Astrocyte (in vitro differentiated cells and primary cell): ENCODE measurements around the gene CCDC175. TPM values are rescaled to one million over a fixed set of nuclear protein-coding genes. Genes with fewer than 3 reads are reported as not detected.

Experiments used
- DNase-seq: peaks from one replicate; pipeline ENCODE4 v3.0.0-alpha.2; 2010; ENCODE audit warnings: low read depth
- FAIRE-seq: peaks from 2 replicates; lab custom pipeline; 2011; peaks lifted over from hg19 to GRCh38; lab: Jason Lieb, UNC
- H2AFZ ChIP-seq: 2 replicates; pipeline ENCODE4 v1.6.0; 2012; ENCODE audit warnings: low read depth, low read length, inconsistent platforms
- H3K27ac ChIP-seq: 2 replicates; pipeline ENCODE4 v1.5.1; 2011; ENCODE audit warnings: low read depth, low read length, inconsistent platforms
- H3K27me3 ChIP-seq: 2 replicates; pipeline ENCODE4 v1.6.0; 2011; ENCODE audit warnings: low read length, inconsistent platforms; ENCODE audit not compliant: insufficient read depth
- H3K36me3 ChIP-seq: 2 replicates; pipeline ENCODE4 v1.5.1; 2011; ENCODE audit warnings: low read length, inconsistent platforms; ENCODE audit not compliant: insufficient read depth
- H3K4me1 ChIP-seq: 2 replicates; pipeline ENCODE4 v1.5.1; 2011; ENCODE audit warnings: low read length, inconsistent platforms; ENCODE audit not compliant: insufficient read depth
- H3K4me2 ChIP-seq: 2 replicates; pipeline ENCODE4 v1.6.0; 2012; ENCODE audit warnings: low read length, inconsistent platforms
- H3K4me3 ChIP-seq: 2 replicates; pipeline ENCODE4 v1.5.1; 2011; ENCODE audit warnings: low read depth, mild to moderate bottlenecking, low read length, inconsistent platforms; ENCODE audit not compliant: insufficient read depth
- H3K79me2 ChIP-seq: 2 replicates; pipeline ENCODE4 v1.6.0; 2012; ENCODE audit warnings: mild to moderate bottlenecking, low read length, inconsistent platforms; ENCODE audit not compliant: insufficient read depth
- H3K9ac ChIP-seq: 2 replicates; pipeline ENCODE4 v1.6.0; 2012; ENCODE audit warnings: mild to moderate bottlenecking, low read length, inconsistent platforms
- H3K9me3 ChIP-seq: 2 replicates; pipeline ENCODE4 v1.5.1; 2012; ENCODE audit warnings: low read depth, mild to moderate bottlenecking, low read length, inconsistent platforms; ENCODE audit not compliant: insufficient read depth
- H4K20me1 ChIP-seq: 2 replicates; pipeline ENCODE4 v1.6.0; 2012; ENCODE audit warnings: low read length, inconsistent platforms; ENCODE audit not compliant: insufficient read depth
- H3K27ac Mint-ChIP-seq: one replicate; pipeline ENCODE4 v1.8.0; 2021; ENCODE audit warnings: mild to moderate bottlenecking, mixed read lengths; ENCODE audit not compliant: unreplicated experiment
- H3K27me3 Mint-ChIP-seq: one replicate; pipeline ENCODE4 v1.8.0; 2021; ENCODE audit warnings: low read depth, mixed read lengths; ENCODE audit not compliant: unreplicated experiment
- H3K36me3 Mint-ChIP-seq: one replicate; pipeline ENCODE4 v1.8.0; 2021; ENCODE audit warnings: low read depth, mixed read lengths; ENCODE audit not compliant: unreplicated experiment
- H3K4me1 Mint-ChIP-seq: one replicate; pipeline ENCODE4 v1.8.0; 2021; ENCODE audit warnings: low read depth, mixed read lengths; ENCODE audit not compliant: unreplicated experiment
- H3K4me3 Mint-ChIP-seq: one replicate; pipeline ENCODE4 v1.8.0; 2021; ENCODE audit warnings: mild to moderate bottlenecking, moderate library complexity, mixed read lengths; ENCODE audit not compliant: unreplicated experiment
- H3K9me3 Mint-ChIP-seq: one replicate; pipeline ENCODE4 v1.8.0; 2021; ENCODE audit warnings: mild to moderate bottlenecking, mixed read lengths; ENCODE audit not compliant: unreplicated experiment
- EZH2 ChIP-seq: IDR thresholded peaks from 2 replicates; pipeline ENCODE4 v1.6.1; 2012; ENCODE audit warnings: mild to moderate bottlenecking, low read length, inconsistent platforms; ENCODE audit not compliant: insufficient read depth
- total RNA-seq: library from RNA; stranded (reverse); gene quantifications from 2 replicates; pipeline ENCODE4 v1.2.1, GENCODE V29; 2021
- TF ChIP-seq, protein P1 (sequence below): IDR thresholded peaks from 2 replicates; pipeline ENCODE4 v1.5.1; 2011; ENCODE audit warnings: low read depth, mild to moderate bottlenecking, inconsistent platforms, low read length, moderate library complexity; ENCODE audit not compliant: insufficient read depth

Gene CCDC175
- total RNA-seq, 1 donor from 2014 or later, result not detected

DNA sequence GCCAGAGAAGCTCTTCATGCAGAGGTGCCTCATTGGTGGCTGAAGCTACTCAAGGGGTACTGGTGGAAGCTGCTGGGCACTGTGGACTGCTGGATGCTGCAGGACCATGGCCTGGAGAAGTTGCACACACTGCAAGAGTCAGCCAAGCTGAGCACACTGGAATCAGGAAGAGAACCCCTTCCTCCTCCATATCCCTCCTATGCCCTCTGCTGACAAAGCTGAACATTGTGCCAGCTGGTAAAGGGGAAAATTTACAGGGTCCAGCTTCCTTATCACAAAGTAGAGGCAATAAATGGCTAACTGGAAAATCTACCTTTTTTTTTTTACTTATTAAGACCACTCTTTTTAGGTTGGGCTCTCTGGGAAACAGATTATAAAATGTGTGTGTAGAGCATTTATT, 6.5 kb downstream of the CCDC175 start:
- no peaks in the 10 kb centered on the region for H3K27me3 Mint-ChIP-seq
- no peak overlapping the region for H3K27ac Mint-ChIP-seq
- no peak overlapping the region for H3K4me3 Mint-ChIP-seq
- H2AFZ ChIP-seq, result no peak overlapping the region
- no peak overlapping the region for H3K9ac ChIP-seq
- no peak for DNase-seq
- H3K4me2 ChIP-seq, result no peak overlapping the region
- no peaks in the 10 kb centered on the region for H3K9me3 ChIP-seq
- no peaks in the 10 kb centered on the region for H3K27me3 ChIP-seq
- no peaks in the 10 kb centered on the region for H3K36me3 Mint-ChIP-seq
- no peak for FAIRE-seq
- no peak overlapping the region for H3K27ac ChIP-seq
- TF ChIP-seq, protein P1, sequence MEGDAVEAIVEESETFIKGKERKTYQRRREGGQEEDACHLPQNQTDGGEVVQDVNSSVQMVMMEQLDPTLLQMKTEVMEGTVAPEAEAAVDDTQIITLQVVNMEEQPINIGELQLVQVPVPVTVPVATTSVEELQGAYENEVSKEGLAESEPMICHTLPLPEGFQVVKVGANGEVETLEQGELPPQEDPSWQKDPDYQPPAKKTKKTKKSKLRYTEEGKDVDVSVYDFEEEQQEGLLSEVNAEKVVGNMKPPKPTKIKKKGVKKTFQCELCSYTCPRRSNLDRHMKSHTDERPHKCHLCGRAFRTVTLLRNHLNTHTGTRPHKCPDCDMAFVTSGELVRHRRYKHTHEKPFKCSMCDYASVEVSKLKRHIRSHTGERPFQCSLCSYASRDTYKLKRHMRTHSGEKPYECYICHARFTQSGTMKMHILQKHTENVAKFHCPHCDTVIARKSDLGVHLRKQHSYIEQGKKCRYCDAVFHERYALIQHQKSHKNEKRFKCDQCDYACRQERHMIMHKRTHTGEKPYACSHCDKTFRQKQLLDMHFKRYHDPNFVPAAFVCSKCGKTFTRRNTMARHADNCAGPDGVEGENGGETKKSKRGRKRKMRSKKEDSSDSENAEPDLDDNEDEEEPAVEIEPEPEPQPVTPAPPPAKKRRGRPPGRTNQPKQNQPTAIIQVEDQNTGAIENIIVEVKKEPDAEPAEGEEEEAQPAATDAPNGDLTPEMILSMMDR, result no peak
- no peak for TF ChIP-seq EZH2
- no peaks in the 10 kb centered on the region for H3K4me1 ChIP-seq
- H3K4me3 ChIP-seq, result no peak overlapping the region
- no peaks in the 10 kb centered on the region for H3K79me2 ChIP-seq
- peaks cover 3% of the 10 kb centered on the region for H3K4me1 Mint-ChIP-seq
- H4K20me1 ChIP-seq, result no peaks in the 10 kb centered on the region
- H3K9me3 Mint-ChIP-seq, result no peaks in the 10 kb centered on the region
- H3K36me3 ChIP-seq, result no peaks in the 10 kb centered on the region

- TF ChIP-seq, protein P1, result no peak
- TF ChIP-seq EZH2, result no peak
- Mint-ChIP-seq H3K4me1 (peaks cover 4% of the 10 kb centered on the region), H3K9me3 (no peaks in the 10 kb centered on the region), H3K4me3 (no peak overlapping the region), H3K27me3 (no peaks in the 10 kb centered on the region), H3K27ac (no peak overlapping the region), H3K36me3 (no peaks in the 10 kb centered on the region)
- no peaks in the 10 kb centered on the region for H3K27me3 ChIP-seq
- H3K79me2 ChIP-seq, result no peaks in the 10 kb centered on the region
- no peak for FAIRE-seq
- no peak overlapping the region for H3K4me3 ChIP-seq
- no peaks in the 10 kb centered on the region for H3K9me3 ChIP-seq
- no peaks in the 10 kb centered on the region for H4K20me1 ChIP-seq
- H3K9ac ChIP-seq, result no peak overlapping the region
- H3K27ac ChIP-seq, result no peak overlapping the region
- no peaks in the 10 kb centered on the region for H3K36me3 ChIP-seq
- no peaks in the 10 kb centered on the region for H3K4me1 ChIP-seq
- DNase-seq, result no peak
- H3K4me2 ChIP-seq, result no peak overlapping the region
- no peak overlapping the region for H2AFZ ChIP-seq
These were observed 9.9 kb downstream of the CCDC175 start for GRCh38 chr14:59566725-59567124.

DNA sequence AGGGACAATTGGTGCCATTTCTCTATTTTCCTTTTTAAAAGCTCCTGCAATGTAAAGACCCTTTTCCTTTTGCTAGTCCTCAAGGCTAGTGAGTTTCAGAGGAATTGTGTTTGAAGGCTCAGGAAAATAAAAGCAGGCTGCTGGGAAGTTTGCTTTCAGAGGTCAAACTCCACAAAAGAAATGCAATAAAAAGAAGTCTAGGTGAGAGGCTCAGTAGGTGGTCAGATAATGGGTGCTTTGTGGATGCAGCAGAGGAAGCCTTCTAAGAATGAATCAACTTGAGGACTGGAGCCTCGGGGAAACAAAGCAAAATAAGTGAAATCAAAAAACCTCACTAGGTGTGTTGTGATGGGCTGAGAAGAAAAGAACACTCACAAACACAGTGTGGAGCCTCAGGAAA, 10.3 kb downstream of the CCDC175 start:
- Histone ChIP-seq H4K20me1 (no peaks in the 10 kb centered on the region), H3K36me3 (no peaks in the 10 kb centered on the region), H3K79me2 (no peaks in the 10 kb centered on the region), H3K4me3 (no peak overlapping the region), H3K27ac (no peak overlapping the region), H2AFZ (no peak overlapping the region), H3K9me3 (no peaks in the 10 kb centered on the region), H3K4me1 (no peaks in the 10 kb centered on the region), H3K9ac (no peak overlapping the region), H3K27me3 (no peaks in the 10 kb centered on the region), H3K4me2 (no peak overlapping the region)
- Mint-ChIP-seq H3K4me3 (no peak overlapping the region), H3K36me3 (no peaks in the 10 kb centered on the region), H3K9me3 (no peaks in the 10 kb centered on the region), H3K27ac (no peak overlapping the region), H3K4me1 (peaks cover 4% of the 10 kb centered on the region), H3K27me3 (no peaks in the 10 kb centered on the region)
- no peak for FAIRE-seq
- no peak for TF ChIP-seq EZH2
- TF ChIP-seq, protein P1, result no peak
- DNase-seq, result no peak
